B cell (primary cell): Measurements from ENCODE around the gene DHRS1. TPM values are rescaled to one million over a fixed set of nuclear protein-coding genes. Genes with fewer than 3 reads are reported as not detected.

Experiments
- ATAC-seq: fragments of 200-7000 bp; cut with Tn5 transposase; one replicate; pipeline ENCODE4 v1.10.0; 2021; ENCODE audit warnings: low read depth, mild to moderate bottlenecking, moderate number of reproducible peaks, moderate library complexity
- CTCF ChIA-PET: fragments of 350-600 bp; sonication (Branson Sonifier 250); formaldehyde crosslinking; loops from one replicate; lab custom pipeline; 2021; ENCODE audit warnings: antibody characterized with exemption, inconsistent platforms; lab: Charles Lee
- POLR2A ChIA-PET: fragments of 350-600 bp; sonication (Branson Sonifier 250); formaldehyde crosslinking; loops from one replicate; lab custom pipeline; 2021; ENCODE audit warnings: antibody characterized with exemption; lab: Charles Lee
- DNase-seq: peaks from one replicate; pipeline ENCODE4 v3.0.0; 2013
- H2AFZ ChIP-seq: 2 replicates; pipeline ENCODE4 v1.6.1; 2012; ENCODE audit warnings: mild to moderate bottlenecking, low read depth, low read length; ENCODE audit not compliant: insufficient read depth, poor library complexity, severe bottlenecking
- H3K27ac ChIP-seq, 2 donors: 1 replicate in 1 of 2; 2 replicates in 1 of 2; pipeline ENCODE4 v1.5.1; 2012 to 2013; ENCODE audit warnings: low read length in 2 of 2, mild to moderate bottlenecking in 2 of 2, moderate library complexity in 1 of 2
- H3K27me3 ChIP-seq, 4 experiments: fragments of 200-600 bp in 1 of 4; sonication (generic) in 1 of 4; replicated peaks in 1 of 4; 1 replicate in 2 of 4; 2 replicates in 2 of 4; pipeline versions ENCODE4 v1.6.1 to v1.7.0; 2013 to 2016; ENCODE audit warnings: low read length in 3 of 4, mild to moderate bottlenecking in 2 of 4, mixed read lengths in 1 of 4, moderate library complexity in 1 of 4; ENCODE audit not compliant: insufficient read depth in 4 of 4, control insufficient read depth in 3 of 4; ENCODE audit errors: control extremely low read depth in 1 of 4
- H3K36me3 ChIP-seq, 2 experiments: replicated peaks in 1 of 2; 1 replicate in 1 of 2; 2 replicates in 1 of 2; pipeline versions ENCODE4 v1.6.1 to v1.7.1; 2013; ENCODE audit warnings: low read length in 1 of 2; ENCODE audit not compliant: insufficient read depth in 2 of 2, control insufficient read depth in 1 of 2; ENCODE audit errors: control extremely low read depth in 1 of 2, extremely low read depth in 1 of 2
- H3K4me1 ChIP-seq, 2 donors: fragments of 200-600 bp in 1 of 2; sonication (generic) in 1 of 2; 1 replicate in 1 of 2; 2 replicates in 1 of 2; pipeline versions ENCODE4 v1.5.1 to v1.6.1; 2013 to 2017; ENCODE audit warnings: low read length in 2 of 2; ENCODE audit not compliant: control insufficient read depth in 2 of 2, insufficient read depth in 2 of 2
- H3K4me2 ChIP-seq: replicated peaks from 2 replicates; pipeline ENCODE3; 2012; ENCODE audit warnings: mild to moderate bottlenecking, low read depth, low read length; ENCODE audit not compliant: poor library complexity, severe bottlenecking
- H3K4me3 ChIP-seq, 5 experiments: fragments of 200-600 bp in 1 of 5; sonication (generic) in 1 of 5; 1 replicate in 3 of 5; 2 replicates in 2 of 5; pipeline versions ENCODE4 v1.5.1 to v1.7.0; 2011 to 2016; ENCODE audit warnings: low read length in 4 of 5, mild to moderate bottlenecking in 4 of 5, low read depth in 2 of 5, control low read depth in 1 of 5, moderate library complexity in 1 of 5; ENCODE audit not compliant: insufficient read depth in 1 of 5; ENCODE audit errors: control extremely low read depth in 1 of 5, extremely low read depth in 1 of 5
- H3K79me2 ChIP-seq: fragments of 200-600 bp; sonication (generic); one replicate; pipeline ENCODE4 v1.6.0; 2016; ENCODE audit warnings: low read length; ENCODE audit not compliant: control insufficient read depth, insufficient read depth
- H3K9ac ChIP-seq: fragments of 200-600 bp; sonication (generic); 2 replicates; pipeline ENCODE4 v1.6.1; 2017; ENCODE audit warnings: mild to moderate bottlenecking, low read length, moderate library complexity
- H3K9me3 ChIP-seq, 3 donors: one replicate each; pipeline versions ENCODE4 v1.6.1 to v1.7.1; 2013; ENCODE audit warnings: low read length in 2 of 3; ENCODE audit not compliant: control insufficient read depth in 2 of 3, insufficient read depth in 1 of 3; ENCODE audit errors: control extremely low read depth in 1 of 3
- H4K20me1 ChIP-seq: 2 replicates; pipeline ENCODE4 v1.6.0; 2012; ENCODE audit warnings: mild to moderate bottlenecking, low read length; ENCODE audit not compliant: insufficient read depth, control insufficient read depth, poor library complexity, severe bottlenecking
- H3K27ac Mint-ChIP-seq: one replicate; pipeline ENCODE4 v1.8.0; 2021; ENCODE audit warnings: mixed read lengths
- H3K27me3 Mint-ChIP-seq: one replicate; pipeline ENCODE4 v1.8.0; 2021; ENCODE audit warnings: mixed read lengths
- H3K4me1 Mint-ChIP-seq: one replicate; pipeline ENCODE4 v1.8.0; 2021; ENCODE audit warnings: mixed read lengths
- H3K4me3 Mint-ChIP-seq: one replicate; pipeline ENCODE4 v1.8.0; 2021; ENCODE audit warnings: mixed read lengths
- H3K9me3 Mint-ChIP-seq: one replicate; pipeline ENCODE4 v1.8.0; 2022; ENCODE audit warnings: mixed read lengths; ENCODE audit not compliant: insufficient read depth
- CTCF ChIP-seq: fragments of 200-600 bp; IDR thresholded peaks from one replicate; pipeline ENCODE4 v1.8.0; 2022; ENCODE audit warnings: antibody characterized with exemption, mild to moderate bottlenecking
- EZH2 ChIP-seq: IDR thresholded peaks from 2 replicates; pipeline ENCODE4 v1.6.1; 2012; ENCODE audit warnings: borderline replicate concordance, low read depth, mild to moderate bottlenecking, moderate library complexity, low read length; ENCODE audit not compliant: insufficient read depth, poor library complexity, severe bottlenecking
- WGBS: methylation state at CpG from one replicate; pipeline ENCODE4 v1.1.5; 2013; ENCODE audit warnings: missing lambda C conversion rate; ENCODE audit not compliant: insufficient coverage; 5-methylcytosine and 5-hydroxymethylcytosine counted together
- intact Hi-C: fragments of 100-400 bp; cut with micrococcal nuclease; formaldehyde crosslinking; loops from one replicate; pipeline ENCODE4 v1.10.0; 2022
- polyA plus RNA-seq: library from polyadenylated mRNA; depleted of rRNA; stranded (reverse); fragments of >200 nt; gene quantifications from 2 replicates; pipeline ENCODE4 v1.2.3, GENCODE V29; 2012
- total RNA-seq, 2 donors: library from RNA; stranded (reverse); fragments of 120-200 nt in 1 of 2; gene quantifications; 1 replicate in 1 of 2; 2 replicates in 1 of 2; pipeline versions ENCODE4 v1.2.3 to v1.2.4, GENCODE V29; 2013 to 2022

Gene DHRS1
- total and polyA plus RNA-seq, 2 donors (not counting 1 experiment from before 2014, with no cell fraction given), result 42.7 to 76.9 TPM

- POLR2A ChIA-PET, result interaction anchor here (0.6 to 1.2 kb wide), 3 partner anchors 19 to 70 kb away, joined by 3 to 6 read pairs (median 3); partner anchors contain the start of gene LTB4R
- Mint-ChIP-seq H3K27ac (no peak overlapping the region), H3K9me3 (no peaks in the 10 kb centered on the region), H3K27me3 (no peaks in the 10 kb centered on the region), H3K4me3 (no peak overlapping the region), H3K4me1 (peaks cover 27% of the 10 kb centered on the region)
- ATAC-seq (no peak), DNase-seq (no peak)
- Histone ChIP-seq H3K79me2 (peaks cover 15% of the 10 kb centered on the region), H3K4me2 (no peak overlapping the region), H3K27me3 (no peaks in the 10 kb centered on the region), H3K9me3 (no peaks in the 10 kb centered on the region), H3K27ac (no peak overlapping the region), H3K9ac (no peak overlapping the region), H4K20me1 (no peaks in the 10 kb centered on the region), H3K4me3 (no peak overlapping the region), H2AFZ (no peak overlapping the region), H3K36me3 (peaks cover 13 to 58% of the 10 kb centered on the region in 2 experiments), H3K4me1 (peaks cover 18 to 27% of the 10 kb centered on the region in 2 donors)
- TF ChIP-seq EZH2, result no peak
- no peak for TF ChIP-seq CTCF
- intact Hi-C loops, result no loop called here
- WGBS, result 96% methylated on average over 8 of the region's 11 CpGs
- CTCF ChIA-PET, result interaction anchor here (0.9 to 5.1 kb wide), 7 partner anchors 11 to 49 kb away, joined by 3 to 41 read pairs (median 11); partner anchors contain the start of genes CIDEB, LTB4R2, RABGGTA and TINF2
Measured at GRCh38 chr14:24292118-24292807, 7.3 kb downstream of the DHRS1 start.
